Germinal center (tissue), 1 donor: ENCODE results near the gene GALNTL6.
"Not testable (repeated sequence)": the region's sequence is repeated elsewhere in the genome, so short reads cannot be mapped to it uniquely, and the experiment has no call there.

Experiments
- DNase-seq: peaks from one replicate; pipeline ENCODE4 v3.0.0; 2012; ENCODE audit warnings: mixed read lengths, low spot score

Gene GALNTL6

DNA sequence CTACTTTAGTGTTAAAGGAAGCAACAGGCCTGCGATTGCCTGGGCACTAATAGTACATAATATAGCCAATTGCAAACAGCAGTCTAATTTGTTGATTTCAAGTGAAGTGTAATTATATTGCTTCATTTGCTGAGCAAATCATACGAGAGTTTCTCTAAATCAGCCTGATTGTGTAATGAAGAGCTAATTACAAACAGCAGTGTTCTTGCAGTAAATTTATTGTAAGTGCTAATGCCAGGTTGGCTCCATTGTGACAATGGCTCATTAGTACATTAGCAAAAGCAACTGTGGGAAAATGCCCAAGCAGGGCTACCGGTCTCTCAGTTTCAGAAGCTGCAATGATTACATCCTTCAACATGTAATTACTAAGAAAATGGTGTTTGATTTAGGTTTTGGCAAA is 591.5 kb downstream of the GALNTL6 start:
- DNase-seq, result no peak

DNA sequence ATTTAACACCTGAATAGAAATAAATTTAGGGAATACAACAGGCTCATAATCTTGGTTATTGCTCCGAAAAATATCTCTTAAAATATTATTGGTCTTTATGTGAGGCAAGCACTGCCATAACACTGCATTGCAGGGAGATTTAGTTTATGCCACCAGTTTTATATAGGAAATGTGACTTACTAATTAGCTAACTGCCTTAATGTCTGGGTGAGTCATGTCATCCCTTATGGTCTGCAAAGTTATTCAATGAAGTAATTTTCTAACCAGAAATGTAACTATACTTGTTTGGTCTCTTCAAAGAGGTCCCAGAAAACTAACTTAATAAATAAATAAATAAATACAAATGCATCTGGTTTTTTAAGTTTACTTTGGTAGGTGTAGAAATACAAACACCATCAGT is 597.2 kb downstream of the GALNTL6 start:
- DNase-seq, result no peak

DNA sequence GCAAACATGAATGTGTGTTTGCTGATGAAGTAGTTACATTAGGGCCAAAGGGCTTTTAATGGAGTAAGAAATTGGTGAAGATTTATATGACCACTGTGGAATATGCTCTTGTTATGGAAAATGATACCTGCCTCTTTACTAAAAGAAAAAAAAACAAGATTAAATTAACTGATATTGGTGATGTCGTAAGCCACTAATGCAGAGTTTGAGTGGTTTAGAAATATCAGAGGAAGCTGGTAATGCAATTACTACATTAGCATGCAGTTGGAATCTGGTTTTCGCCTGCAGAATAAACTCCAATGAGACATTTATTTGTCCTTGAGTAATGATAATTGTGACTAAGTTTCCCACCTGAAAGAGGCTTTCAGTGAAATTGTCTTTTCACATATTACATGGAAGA is 597.9 kb downstream of the GALNTL6 start:
- DNase-seq, result no peak

GRCh38 chr4:172412851-172413580 is 599.8 kb downstream of the GALNTL6 start:
- no peak for DNase-seq

GRCh38 chr4:172428979-172429378 is 615.8 kb downstream of the GALNTL6 start:
- not testable (repeated sequence) for DNase-seq

- DNase-seq, result no peak
These were observed 667.3 kb downstream of the GALNTL6 start for GRCh38 chr4:172480471-172480870.

DNA sequence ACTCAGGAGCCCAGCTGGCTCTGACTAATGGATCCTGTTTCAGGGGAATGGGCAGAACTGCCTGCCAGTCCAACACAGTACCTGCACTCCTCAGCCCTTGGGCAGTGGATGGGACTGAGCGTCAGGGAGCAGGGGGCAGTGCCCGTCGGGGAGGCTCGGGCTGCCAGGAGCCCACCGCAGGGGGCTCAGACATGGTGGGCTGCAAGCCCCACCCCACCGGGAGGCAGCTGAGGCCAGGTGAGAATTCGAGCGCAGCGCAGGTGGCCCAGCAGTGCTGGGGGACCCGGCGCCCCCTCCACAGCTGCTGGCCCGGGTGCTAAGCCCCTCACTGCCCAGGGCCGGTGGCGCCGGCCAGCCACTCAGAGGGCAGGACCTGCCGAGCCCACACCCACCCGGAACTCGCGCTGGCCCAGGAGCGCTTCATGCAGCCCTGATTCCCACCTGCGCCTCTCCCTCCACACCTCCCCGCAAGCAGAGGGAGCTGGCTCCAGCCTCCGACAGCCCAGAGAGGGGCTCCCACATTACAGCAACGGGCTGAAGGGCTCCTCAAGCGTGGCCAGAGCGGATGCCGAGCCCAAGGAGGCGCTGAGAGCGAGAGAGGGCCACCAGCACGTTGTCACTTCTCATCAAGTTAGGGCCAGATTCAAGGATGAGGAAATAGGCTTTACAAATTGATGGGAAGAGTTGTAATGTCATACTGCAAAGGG is 668.8 kb downstream of the GALNTL6 start:
- no peak for DNase-seq

DNA sequence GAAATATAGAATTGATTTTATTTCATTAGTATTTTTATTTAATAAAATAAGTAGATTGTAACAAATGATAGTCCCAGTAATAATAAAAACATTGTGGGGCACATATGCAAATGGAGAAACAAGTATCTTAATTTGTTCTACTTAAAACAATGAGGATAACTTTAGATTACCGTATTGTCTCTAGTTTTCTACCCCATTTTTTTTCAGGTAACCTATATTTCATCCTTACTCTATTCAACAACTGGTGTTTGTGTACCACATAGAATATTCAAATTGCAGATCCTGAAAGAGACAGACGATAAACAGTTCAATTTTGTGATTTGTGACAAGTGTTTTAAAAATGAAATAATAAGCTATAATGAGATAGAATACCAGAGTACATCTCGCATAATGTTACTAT is 671.8 kb downstream of the GALNTL6 start:
- DNase-seq, result no peak

DNA sequence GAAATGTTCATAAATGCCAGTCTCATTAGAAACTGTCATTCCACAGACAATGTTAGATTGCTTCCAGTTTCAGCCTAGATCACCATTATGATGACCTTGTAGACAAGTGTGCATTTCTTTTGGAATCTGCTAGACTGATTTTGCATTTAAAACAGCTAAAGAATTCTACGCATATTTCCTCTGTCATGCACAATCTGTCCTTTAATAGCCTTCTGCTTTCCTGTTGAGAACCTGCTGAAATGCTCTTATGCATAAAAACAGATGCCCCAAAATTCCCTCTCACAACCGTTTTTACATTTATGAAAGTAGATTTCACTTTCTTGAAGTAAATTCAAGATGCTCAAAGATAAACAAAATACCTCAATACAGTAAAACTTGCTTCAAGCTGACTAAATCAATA is 673.3 kb downstream of the GALNTL6 start:
- DNase-seq, result no peak

DNA sequence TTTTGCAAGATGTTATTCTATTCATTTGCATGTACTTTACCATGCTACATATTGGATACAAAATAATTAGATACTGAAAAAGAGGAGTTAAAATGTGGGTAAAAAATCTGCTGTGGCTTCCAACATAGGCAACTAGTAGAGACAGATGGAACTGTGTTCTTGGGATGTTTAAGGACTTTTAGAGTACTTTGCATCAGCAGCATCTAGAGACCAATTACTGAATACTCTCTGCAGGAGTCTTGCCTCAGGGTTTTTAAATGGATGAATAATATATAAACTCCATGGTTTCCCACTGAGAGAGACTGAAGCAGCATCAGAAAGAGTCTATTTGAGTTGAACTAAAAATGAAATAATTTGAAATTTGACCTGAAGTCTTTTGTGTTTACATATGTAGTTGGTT is 676.7 kb downstream of the GALNTL6 start:
- DNase-seq, result no peak

DNA sequence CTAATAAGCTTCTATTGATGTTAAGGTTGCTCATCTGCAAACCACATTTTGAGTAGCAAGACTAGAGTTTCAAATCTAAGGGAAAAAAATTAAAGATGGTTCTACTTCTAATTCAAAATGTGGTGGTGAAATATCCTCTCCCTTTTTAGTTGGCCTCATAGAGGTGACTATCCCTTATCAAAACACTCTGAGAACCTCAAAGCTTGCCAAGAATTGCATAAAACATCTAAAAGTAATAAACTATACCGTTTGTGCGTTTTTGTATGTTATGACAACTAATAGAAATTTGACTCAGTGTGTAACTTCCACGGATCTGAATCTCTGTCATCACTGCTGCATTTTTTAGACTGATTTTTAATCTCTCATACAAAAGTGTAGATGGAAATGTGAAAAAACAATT is 682.6 kb downstream of the GALNTL6 start:
- DNase-seq, result no peak

DNA sequence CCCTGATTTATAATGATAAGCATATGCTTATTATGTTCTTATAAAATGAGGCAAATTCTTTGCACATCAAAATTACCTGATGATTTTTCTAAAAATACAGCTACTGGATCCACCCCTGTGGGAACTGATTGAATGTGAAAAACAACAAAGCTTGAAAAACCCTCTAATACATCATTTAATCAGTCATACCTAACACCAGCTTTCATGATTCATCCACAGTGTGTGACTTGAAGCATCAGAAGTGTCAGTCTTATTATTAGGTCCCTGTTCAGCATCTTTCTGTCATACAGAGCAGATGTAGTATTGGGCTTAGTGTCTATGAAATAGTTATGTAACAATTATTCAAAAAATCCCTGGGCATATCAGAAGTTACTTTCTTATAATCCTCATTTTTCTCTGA is 684.1 kb downstream of the GALNTL6 start:
- DNase-seq, result no peak

GRCh38 chr4:172514011-172514410 is 700.8 kb downstream of the GALNTL6 start:
- no peak for DNase-seq

DNA sequence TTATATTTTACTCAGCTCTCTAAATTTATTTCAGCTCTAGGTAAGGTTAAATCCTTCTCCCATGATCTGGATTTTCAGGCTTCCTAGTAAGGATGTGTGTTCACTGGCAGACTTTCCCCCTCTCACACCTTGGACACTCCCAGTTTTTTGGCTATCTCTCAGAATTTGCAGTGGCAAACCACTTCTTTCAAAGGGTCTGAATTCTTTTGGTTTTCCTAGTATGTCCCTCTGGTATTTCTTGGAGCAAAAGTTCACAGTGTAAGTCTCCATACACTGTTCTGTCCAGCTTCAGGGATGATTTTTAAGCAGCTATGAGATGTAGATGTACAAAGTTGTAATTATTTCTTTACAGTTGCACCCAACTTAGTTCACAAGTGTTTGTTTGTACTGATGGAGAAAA is 701.6 kb downstream of the GALNTL6 start:
- no peak for DNase-seq

- no peak for DNase-seq
These were observed 702.2 kb downstream of the GALNTL6 start for GRCh38 chr4:172515266-172515879.

GRCh38 chr4:172517391-172517790 is 704.2 kb downstream of the GALNTL6 start:
- no peak for DNase-seq

- no peak for DNase-seq
These were observed 708.0 kb downstream of the GALNTL6 start for GRCh38 chr4:172521248-172521647.

GRCh38 chr4:172521680-172522079 is 708.5 kb downstream of the GALNTL6 start:
- DNase-seq, result no peak

DNA sequence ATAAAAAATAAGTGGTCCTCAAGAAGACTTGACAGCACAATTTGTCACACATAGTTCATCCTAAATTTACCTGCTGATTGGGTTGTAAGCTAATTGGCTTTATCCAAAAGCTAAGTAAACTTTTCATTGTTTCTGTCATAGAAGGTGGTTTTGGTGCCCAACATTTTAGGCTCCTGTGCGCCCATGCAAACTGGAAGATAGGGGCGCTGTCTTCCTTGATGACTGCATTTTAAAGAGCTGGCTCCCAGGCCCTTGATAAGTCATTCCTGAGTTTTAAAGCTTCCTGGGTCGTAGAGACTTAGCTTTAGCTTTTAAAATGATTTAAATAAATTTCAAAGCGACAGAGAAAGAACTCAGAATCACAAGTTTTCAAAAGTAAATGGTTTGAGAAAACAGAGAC is 730.0 kb downstream of the GALNTL6 start:
- DNase-seq, result no peak

DNA sequence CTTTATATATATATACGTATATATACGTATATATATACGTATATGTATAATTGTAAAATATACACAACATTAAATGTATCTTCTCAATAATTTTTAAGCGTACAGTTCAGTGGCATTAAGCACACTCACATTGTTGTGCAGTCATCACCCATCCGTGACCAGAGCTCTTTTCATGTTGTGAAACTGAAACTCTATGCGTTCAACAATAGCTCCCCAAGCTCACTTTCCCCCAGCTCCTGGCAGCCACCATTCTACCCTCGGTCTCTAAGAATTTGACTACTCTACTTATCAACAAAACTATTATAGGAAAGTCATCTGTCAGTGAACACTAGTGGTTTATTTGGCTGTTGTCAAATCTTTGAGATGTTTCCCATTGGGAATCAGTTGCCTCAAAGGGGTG is 733.6 kb downstream of the GALNTL6 start:
- DNase-seq, result no peak

GRCh38 chr4:172547724-172548123 is 734.5 kb downstream of the GALNTL6 start:
- DNase-seq, result no peak

DNA sequence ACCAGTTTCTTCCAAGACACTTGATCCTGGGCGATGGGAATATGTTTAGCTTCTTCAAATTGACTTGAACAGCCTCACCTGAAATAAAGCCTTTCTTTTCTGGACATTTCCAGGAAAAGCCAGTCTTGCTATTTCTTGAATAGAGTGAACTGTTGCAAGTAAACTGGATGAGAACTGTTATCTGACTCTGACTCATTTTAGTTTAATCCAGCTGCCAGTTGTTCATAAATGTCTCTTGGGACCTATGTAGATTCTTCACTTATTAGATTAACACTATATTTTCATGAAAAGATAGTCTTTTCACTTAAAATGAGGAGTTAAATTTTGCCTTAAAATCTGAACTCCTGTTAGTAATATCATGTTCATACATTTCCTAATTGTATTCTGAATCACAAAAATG is 740.0 kb downstream of the GALNTL6 start:
- no peak for DNase-seq

- DNase-seq, result no peak
These were observed 741.4 kb downstream of the GALNTL6 start for GRCh38 chr4:172554588-172554987.
